22Rv1 (cell line): ENCODE measurements around the gene ATRX.

ENCODE experiments used
- H3K27ac ChIP-seq: fragments of 450-650 bp; 2 replicates; pipeline ENCODE4 v1.5.1; 2017
- ZFX ChIP-seq: fragments of 450-650 bp; IDR thresholded peaks from 2 replicates; pipeline ENCODE4 v1.6.1; 2017; ENCODE audit warnings: antibody characterized with exemption, borderline replicate concordance
- TF ChIP-seq, protein P1 (sequence below): fragments of 450-650 bp; IDR thresholded peaks from 2 replicates; pipeline ENCODE4 v1.5.1; 2017; ENCODE audit warnings: mild to moderate bottlenecking

The ATRX gene

DNA sequence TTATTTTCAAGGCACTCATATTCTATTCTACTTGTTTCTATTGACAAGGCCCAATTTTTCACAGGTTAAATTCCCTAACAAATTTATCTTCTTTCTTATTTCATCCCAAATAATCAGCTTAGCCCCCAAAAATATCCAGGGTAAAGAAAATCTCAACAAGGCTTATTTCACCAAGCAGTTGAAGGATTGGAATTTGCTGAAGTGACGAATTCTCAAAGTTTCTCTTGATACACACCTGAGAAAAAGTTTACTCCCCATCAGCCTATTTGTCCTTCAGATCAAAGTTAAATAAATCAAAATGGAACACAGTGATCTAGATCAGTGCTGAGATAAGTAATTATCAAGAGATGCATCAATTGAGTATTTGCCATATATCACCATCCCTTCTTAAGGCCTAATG lies 106.9 kb downstream of the ATRX start:
- no peak for TF ChIP-seq ZFX
- TF ChIP-seq, protein P1, sequence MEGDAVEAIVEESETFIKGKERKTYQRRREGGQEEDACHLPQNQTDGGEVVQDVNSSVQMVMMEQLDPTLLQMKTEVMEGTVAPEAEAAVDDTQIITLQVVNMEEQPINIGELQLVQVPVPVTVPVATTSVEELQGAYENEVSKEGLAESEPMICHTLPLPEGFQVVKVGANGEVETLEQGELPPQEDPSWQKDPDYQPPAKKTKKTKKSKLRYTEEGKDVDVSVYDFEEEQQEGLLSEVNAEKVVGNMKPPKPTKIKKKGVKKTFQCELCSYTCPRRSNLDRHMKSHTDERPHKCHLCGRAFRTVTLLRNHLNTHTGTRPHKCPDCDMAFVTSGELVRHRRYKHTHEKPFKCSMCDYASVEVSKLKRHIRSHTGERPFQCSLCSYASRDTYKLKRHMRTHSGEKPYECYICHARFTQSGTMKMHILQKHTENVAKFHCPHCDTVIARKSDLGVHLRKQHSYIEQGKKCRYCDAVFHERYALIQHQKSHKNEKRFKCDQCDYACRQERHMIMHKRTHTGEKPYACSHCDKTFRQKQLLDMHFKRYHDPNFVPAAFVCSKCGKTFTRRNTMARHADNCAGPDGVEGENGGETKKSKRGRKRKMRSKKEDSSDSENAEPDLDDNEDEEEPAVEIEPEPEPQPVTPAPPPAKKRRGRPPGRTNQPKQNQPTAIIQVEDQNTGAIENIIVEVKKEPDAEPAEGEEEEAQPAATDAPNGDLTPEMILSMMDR = no peak
- no peak overlapping the region for H3K27ac ChIP-seq

GRCh38 chrX:77675986-77676385 lies 110.0 kb downstream of the ATRX start:
- TF ChIP-seq, protein P1 = no peak
- no peak for TF ChIP-seq ZFX
- H3K27ac ChIP-seq = no peak overlapping the region

DNA sequence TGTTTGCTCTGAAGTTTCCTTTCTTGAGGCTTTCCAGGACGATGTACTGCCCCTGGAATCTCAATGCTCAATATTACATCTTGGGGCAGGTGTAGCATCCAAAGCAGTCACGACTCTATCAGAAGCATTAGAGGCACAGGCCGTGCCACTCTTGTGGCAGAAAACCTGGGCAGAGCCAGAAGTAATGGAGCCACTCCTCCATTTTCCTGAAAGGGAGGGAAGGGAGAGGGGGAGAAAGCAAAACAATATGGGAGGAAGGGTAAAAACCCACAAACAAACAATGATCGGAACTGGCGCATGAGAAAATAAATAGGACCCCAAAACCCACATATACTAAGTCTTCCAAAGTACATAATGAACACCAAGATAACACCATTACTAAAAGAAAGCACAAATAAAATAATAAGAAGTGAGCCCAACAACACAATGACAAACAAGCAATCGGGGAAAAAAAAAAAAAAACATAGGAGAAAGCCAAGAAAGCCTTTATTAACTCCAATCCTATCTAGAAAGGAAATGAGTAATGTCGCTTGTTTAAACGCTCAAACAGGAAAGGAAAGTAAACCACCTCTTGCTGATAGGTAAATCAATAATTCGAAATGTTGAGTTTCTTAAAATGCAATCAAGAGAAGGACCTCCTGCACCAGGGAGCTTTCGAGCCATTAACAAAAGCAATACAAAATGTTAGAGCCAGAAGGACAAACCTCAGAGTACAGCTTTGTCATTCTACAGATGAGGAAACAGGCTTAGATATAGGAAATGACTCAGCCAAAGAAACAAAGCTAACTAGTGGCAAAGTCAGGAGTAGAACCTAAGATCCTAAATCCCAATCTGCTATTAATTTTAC lies 117.4 kb downstream of the ATRX start:
- H3K27ac ChIP-seq = no peak overlapping the region
- TF ChIP-seq ZFX = no peak
- TF ChIP-seq, protein P1 = no peak

- TF ChIP-seq, protein P1 = no peak
- no peak for TF ChIP-seq ZFX
- no peak overlapping the region for H3K27ac ChIP-seq
These were observed 127.1 kb downstream of the ATRX start for GRCh38 chrX:77658886-77659285.

GRCh38 chrX:77652095-77652494 lies 133.9 kb downstream of the ATRX start:
- TF ChIP-seq, protein P1 = no peak
- no peak for TF ChIP-seq ZFX
- no peak overlapping the region for H3K27ac ChIP-seq

- no peak overlapping the region for H3K27ac ChIP-seq
- TF ChIP-seq, protein P1 = no peak
- no peak for TF ChIP-seq ZFX
These were observed 145.3 kb downstream of the ATRX start for GRCh38 chrX:77640702-77641101.

- TF ChIP-seq, protein P1 = no peak
- no peak for TF ChIP-seq ZFX
- no peak overlapping the region for H3K27ac ChIP-seq
These were observed 146.2 kb downstream of the ATRX start for GRCh38 chrX:77639820-77640219.
